HL-60 (cell line): ENCODE data around the gene RIPPLY1.
A peak's percentile ranks its signal among the peaks of the same experiment; 100 is the strongest.
"Not testable (repeated sequence)": the region's sequence is repeated elsewhere in the genome, so short reads cannot be mapped to it uniquely, and the experiment has no call there.

Experiments
- DNase-seq, 2 experiments: peaks; one replicate each; pipeline ENCODE4 v3.0.0-alpha.2; 2010 to 2020; ENCODE audit warnings: low read depth in 1 of 2, low spot score in 1 of 2
- H3K27ac ChIP-seq: fragments of 250-450 bp; sonication (Bioruptor Pico); replicated peaks from 2 replicates; pipeline ENCODE4 v1.5.1; 2020; ENCODE audit warnings: mild to moderate bottlenecking, moderate library complexity
- H3K27me3 ChIP-seq: fragments of 250-450 bp; sonication (Bioruptor Pico); 2 replicates; pipeline ENCODE4 v1.5.1; 2021; ENCODE audit warnings: mild to moderate bottlenecking, moderate library complexity; ENCODE audit not compliant: insufficient read depth, poor library complexity, severe bottlenecking
- H3K4me3 ChIP-seq: replicated peaks from 2 replicates; pipeline ENCODE4 v1.5.1; 2011; ENCODE audit warnings: mild to moderate bottlenecking, control low read depth, low read length; ENCODE audit not compliant: insufficient read depth
- GABPA ChIP-seq: IDR thresholded peaks from 2 replicates; pipeline ENCODE4 v1.6.1; 2012; ENCODE audit warnings: low read depth
- POLR2AphosphoS5 ChIP-seq: IDR thresholded peaks from 2 replicates; pipeline ENCODE4 v1.6.1; 2012; ENCODE audit warnings: low read depth
- SPI1 ChIP-seq: IDR thresholded peaks from 2 replicates; pipeline ENCODE4 v1.6.1; 2012; ENCODE audit warnings: low read depth, mild to moderate bottlenecking, borderline replicate concordance
- TF ChIP-seq, protein P1 (sequence below): IDR thresholded peaks from one replicate; pipeline ENCODE4 v1.5.1; 2011; ENCODE audit warnings: low read length, control low read depth, inconsistent platforms; ENCODE audit not compliant: insufficient read depth
- TF ChIP-seq, protein P2 (sequence below): IDR thresholded peaks from 2 replicates; pipeline ENCODE4 v1.6.1; 2012; ENCODE audit warnings: low read depth; ENCODE audit not compliant: insufficient replicate concordance

RIPPLY1 gene

DNA sequence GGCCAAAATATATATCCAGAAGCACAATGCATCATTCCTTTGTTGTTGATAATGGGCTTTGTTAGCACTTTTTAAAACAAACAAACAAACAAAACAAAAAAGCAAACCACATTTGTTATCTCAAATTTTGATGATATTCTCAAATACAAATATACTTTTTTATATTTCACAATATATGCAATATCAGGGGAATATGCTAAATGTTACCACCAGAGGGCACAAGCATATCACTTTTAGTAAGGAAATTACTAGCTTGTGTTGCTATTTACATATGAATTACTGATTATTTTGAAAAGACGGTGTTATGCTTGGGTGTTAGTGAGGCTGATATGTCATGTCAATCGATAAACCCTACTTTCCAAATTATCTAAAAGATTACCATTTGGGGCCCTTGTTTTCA lies 29.1 kb downstream of the RIPPLY1 start:
- no peak overlapping the region for H3K27ac ChIP-seq
- no peak for TF ChIP-seq GABPA
- TF ChIP-seq, protein P1, sequence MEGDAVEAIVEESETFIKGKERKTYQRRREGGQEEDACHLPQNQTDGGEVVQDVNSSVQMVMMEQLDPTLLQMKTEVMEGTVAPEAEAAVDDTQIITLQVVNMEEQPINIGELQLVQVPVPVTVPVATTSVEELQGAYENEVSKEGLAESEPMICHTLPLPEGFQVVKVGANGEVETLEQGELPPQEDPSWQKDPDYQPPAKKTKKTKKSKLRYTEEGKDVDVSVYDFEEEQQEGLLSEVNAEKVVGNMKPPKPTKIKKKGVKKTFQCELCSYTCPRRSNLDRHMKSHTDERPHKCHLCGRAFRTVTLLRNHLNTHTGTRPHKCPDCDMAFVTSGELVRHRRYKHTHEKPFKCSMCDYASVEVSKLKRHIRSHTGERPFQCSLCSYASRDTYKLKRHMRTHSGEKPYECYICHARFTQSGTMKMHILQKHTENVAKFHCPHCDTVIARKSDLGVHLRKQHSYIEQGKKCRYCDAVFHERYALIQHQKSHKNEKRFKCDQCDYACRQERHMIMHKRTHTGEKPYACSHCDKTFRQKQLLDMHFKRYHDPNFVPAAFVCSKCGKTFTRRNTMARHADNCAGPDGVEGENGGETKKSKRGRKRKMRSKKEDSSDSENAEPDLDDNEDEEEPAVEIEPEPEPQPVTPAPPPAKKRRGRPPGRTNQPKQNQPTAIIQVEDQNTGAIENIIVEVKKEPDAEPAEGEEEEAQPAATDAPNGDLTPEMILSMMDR = peak; percentile 21
- no peaks in the 10 kb centered on the region for H3K27me3 ChIP-seq
- H3K4me3 ChIP-seq = no peak overlapping the region
- DNase-seq = peak in 1 of 2 experiments; percentile 5

DNA sequence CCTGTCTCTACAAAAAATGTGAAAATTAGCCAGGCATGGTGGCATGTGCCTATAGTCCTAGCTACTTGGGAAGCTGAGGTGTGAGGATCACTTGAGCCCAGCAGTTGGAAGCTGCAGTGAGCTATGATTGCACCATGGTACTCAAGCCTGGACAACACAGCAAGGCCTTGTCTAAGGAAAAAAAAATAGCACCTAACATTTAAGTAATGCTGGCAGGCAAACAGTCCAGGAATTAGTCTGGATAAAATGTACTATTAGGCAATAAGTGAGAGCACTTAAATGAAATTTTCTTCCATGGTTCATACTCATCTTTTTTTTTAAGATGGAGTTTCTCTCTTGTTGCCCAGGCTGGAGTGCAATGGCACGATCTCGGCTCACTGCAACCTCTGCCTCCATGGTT lies 30.3 kb downstream of the RIPPLY1 start:
- H3K4me3 ChIP-seq, H3K27me3 ChIP-seq, DNase-seq, H3K27ac ChIP-seq: not testable (repeated sequence)

DNA sequence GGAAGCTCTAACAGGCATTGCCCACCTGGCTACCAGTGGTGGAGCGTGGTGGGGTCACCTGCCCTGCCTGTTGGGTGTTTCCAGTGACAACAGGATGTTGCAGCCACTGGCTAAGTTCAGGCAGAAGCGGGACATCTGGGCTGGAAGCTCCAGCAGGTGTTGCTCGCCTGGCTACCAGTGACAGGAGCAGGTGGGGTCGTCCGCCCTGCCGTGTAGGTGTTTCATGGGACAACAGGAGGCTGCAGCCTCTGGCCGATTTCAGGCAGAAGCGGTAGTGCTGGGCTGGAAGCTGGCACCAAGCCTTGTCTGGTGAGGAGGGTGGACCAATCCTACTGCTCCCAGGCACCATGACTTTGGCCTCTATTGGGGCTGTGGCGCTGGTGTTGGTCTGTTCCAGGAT lies 39.4 kb downstream of the RIPPLY1 start:
- Histone ChIP-seq H3K27me3 (no peaks in the 10 kb centered on the region), H3K4me3 (no peak overlapping the region), H3K27ac (no peak overlapping the region)
- DNase-seq = no peak
- TF ChIP-seq, protein P2, sequence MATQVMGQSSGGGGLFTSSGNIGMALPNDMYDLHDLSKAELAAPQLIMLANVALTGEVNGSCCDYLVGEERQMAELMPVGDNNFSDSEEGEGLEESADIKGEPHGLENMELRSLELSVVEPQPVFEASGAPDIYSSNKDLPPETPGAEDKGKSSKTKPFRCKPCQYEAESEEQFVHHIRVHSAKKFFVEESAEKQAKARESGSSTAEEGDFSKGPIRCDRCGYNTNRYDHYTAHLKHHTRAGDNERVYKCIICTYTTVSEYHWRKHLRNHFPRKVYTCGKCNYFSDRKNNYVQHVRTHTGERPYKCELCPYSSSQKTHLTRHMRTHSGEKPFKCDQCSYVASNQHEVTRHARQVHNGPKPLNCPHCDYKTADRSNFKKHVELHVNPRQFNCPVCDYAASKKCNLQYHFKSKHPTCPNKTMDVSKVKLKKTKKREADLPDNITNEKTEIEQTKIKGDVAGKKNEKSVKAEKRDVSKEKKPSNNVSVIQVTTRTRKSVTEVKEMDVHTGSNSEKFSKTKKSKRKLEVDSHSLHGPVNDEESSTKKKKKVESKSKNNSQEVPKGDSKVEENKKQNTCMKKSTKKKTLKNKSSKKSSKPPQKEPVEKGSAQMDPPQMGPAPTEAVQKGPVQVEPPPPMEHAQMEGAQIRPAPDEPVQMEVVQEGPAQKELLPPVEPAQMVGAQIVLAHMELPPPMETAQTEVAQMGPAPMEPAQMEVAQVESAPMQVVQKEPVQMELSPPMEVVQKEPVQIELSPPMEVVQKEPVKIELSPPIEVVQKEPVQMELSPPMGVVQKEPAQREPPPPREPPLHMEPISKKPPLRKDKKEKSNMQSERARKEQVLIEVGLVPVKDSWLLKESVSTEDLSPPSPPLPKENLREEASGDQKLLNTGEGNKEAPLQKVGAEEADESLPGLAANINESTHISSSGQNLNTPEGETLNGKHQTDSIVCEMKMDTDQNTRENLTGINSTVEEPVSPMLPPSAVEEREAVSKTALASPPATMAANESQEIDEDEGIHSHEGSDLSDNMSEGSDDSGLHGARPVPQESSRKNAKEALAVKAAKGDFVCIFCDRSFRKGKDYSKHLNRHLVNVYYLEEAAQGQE = no peak
- TF ChIP-seq POLR2AphosphoS5 (no peak), SPI1 (no peak), GABPA (no peak)
- TF ChIP-seq, protein P1 = no peak

DNA sequence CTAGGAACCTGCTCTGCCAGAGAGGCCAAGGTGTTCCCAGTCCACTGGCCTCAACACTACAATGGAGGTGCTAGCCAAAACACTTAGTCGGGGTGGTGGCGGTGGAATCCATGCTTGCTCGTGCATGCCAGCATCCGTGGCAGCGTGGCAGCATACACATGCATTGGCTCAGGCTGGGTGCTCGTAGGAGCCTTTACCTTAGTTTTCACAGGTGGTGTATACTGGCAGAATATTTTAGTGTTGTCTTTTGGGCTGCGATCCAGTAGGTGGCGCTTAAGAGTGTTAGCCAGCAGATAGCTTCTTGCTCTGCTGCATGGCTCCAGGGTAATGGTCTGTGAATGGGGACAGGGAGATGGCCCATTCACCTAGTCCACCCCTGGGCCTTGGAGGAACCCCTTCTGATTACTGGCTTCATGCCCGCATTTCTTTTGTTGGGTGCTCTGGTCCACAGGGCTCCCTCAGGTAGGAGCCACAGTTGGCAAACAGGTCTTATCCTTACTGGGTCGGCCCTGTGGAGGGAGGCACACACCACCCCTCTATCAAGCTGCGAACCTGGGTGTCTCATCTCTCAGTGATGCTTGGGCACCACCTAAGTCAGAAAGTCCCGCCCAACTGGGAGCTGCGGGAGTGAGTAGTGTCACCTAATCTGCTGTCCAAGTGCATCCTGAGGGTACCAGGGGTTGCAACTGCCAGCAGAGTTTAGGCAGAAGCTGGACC lies 40.0 kb downstream of the RIPPLY1 start:
- TF ChIP-seq GABPA (no peak), SPI1 (no peak), POLR2AphosphoS5 (no peak)
- TF ChIP-seq, protein P1 = peak; percentile 42
- TF ChIP-seq, protein P2 = no peak
- DNase-seq = peak in 1 of 2 experiments; percentile 9
- H3K27me3 ChIP-seq = no peaks in the 10 kb centered on the region
- no peak overlapping the region for H3K4me3 ChIP-seq
- no peak overlapping the region for H3K27ac ChIP-seq
